Suprapubic skin (tissue), 3 donors: ENCODE measurements around the gene PRRX1.

Source experiments
- CTCF ChIP-seq, 2 donors: fragments of 200-600 bp in 1 of 2; fragments of 450-650 bp in 1 of 2; sonication (generic) in 1 of 2; IDR thresholded peaks; one replicate each; pipeline ENCODE4 v1.5.1; 2016 to 2019; ENCODE audit warnings: antibody characterized with exemption in 2 of 2, mild to moderate bottlenecking in 1 of 2, moderate library complexity in 1 of 2
- POLR2A ChIP-seq, 2 donors: fragments of 450-650 bp; IDR thresholded peaks; one replicate each; pipeline ENCODE4 v1.6.1; 2017; ENCODE audit warnings: antibody characterized with exemption in 2 of 2, mild to moderate bottlenecking in 2 of 2, moderate library complexity in 2 of 2

GRCh38 chr1:170703591-170703990 lies 39.7 kb downstream of the PRRX1 start:
- TF ChIP-seq POLR2A (IDR thresholded peaks at IDR 0.05) (no peak), CTCF (IDR thresholded peaks at IDR 0.05) (no peak)
